PC-9 (cell line): ENCODE results near the gene CASP4.

ENCODE experiments used
- EZH2 ChIP-seq: fragments of 200-600 bp; sonication (generic); IDR thresholded peaks from 2 replicates; pipeline ENCODE4 v1.8.0; 2017; ENCODE audit warnings: antibody characterized with exemption, low read depth
- TF ChIP-seq, protein P1 (sequence below): fragments of 200-600 bp; sonication (generic); conservative IDR thresholded peaks from 2 replicates; pipeline ENCODE4 v1.6.1; 2017; ENCODE audit warnings: mixed run types, antibody characterized with exemption, mild to moderate bottlenecking, moderate library complexity

DNA sequence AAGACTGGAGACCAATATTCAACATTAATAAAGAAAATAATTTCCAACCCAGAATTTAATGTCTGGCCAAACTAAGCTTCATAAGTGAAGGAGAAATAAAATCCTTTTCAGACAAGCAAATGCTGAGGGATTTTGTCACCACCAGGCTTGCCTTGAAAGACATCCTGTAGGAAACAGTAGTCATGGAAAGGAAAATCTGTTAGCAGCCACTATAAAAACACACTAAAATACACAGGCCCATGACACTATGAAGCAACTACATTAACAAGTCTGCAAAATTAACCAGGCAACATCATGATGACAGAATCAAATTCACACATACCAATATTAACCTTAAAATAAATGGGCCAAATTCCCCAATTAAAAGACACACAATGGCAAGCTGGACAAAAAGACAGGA is 2.4 kb upstream of the CASP4 start:
- TF ChIP-seq, protein P1, sequence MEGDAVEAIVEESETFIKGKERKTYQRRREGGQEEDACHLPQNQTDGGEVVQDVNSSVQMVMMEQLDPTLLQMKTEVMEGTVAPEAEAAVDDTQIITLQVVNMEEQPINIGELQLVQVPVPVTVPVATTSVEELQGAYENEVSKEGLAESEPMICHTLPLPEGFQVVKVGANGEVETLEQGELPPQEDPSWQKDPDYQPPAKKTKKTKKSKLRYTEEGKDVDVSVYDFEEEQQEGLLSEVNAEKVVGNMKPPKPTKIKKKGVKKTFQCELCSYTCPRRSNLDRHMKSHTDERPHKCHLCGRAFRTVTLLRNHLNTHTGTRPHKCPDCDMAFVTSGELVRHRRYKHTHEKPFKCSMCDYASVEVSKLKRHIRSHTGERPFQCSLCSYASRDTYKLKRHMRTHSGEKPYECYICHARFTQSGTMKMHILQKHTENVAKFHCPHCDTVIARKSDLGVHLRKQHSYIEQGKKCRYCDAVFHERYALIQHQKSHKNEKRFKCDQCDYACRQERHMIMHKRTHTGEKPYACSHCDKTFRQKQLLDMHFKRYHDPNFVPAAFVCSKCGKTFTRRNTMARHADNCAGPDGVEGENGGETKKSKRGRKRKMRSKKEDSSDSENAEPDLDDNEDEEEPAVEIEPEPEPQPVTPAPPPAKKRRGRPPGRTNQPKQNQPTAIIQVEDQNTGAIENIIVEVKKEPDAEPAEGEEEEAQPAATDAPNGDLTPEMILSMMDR: no peak
- TF ChIP-seq EZH2: no peak
